Subcutaneous adipose tissue (tissue), 4 donors: ENCODE results near the gene PALD1. TPM values are rescaled to one million over a fixed set of nuclear protein-coding genes. Genes with fewer than 3 reads are reported as not detected.

Experiments used
- total RNA-seq, 4 donors: library from RNA; depleted of rRNA; stranded (reverse); fragments of >200 nt; gene quantifications; one replicate each; pipeline ENCODE4 v1.1.0, GENCODE V29; 2016
- TF ChIP-seq, protein P1 (sequence below): fragments of 450-650 bp; IDR thresholded peaks from one replicate; pipeline ENCODE4 v1.5.1; 2016; ENCODE audit warnings: low read depth, mild to moderate bottlenecking, control low read depth, antibody characterized with exemption, moderate library complexity

PALD1 gene
- total RNA-seq, 4 donors from 2014 or later = 1.0 to 4.5 (median 2.9) TPM

DNA sequence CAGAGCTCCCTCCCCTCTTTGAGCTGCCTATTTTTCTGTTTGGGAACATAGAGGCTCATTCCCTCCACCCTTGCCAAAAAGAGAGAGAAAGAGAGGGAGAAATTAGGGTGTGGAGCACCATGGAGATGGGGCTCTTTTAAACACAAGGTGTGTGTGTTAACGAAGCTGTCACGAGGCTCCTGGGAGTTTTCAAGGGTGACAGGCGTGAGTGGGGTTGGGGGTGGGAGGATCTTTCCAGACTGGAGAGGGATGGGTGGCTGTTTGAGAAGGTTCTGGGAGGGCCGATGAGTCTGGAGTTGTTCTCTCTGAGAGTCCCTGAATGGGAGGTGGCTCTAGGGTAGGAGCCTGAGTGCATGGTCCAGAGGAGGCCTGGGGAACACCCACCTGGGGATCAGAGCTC, 45.0 kb downstream of the PALD1 start:
- TF ChIP-seq, protein P1, sequence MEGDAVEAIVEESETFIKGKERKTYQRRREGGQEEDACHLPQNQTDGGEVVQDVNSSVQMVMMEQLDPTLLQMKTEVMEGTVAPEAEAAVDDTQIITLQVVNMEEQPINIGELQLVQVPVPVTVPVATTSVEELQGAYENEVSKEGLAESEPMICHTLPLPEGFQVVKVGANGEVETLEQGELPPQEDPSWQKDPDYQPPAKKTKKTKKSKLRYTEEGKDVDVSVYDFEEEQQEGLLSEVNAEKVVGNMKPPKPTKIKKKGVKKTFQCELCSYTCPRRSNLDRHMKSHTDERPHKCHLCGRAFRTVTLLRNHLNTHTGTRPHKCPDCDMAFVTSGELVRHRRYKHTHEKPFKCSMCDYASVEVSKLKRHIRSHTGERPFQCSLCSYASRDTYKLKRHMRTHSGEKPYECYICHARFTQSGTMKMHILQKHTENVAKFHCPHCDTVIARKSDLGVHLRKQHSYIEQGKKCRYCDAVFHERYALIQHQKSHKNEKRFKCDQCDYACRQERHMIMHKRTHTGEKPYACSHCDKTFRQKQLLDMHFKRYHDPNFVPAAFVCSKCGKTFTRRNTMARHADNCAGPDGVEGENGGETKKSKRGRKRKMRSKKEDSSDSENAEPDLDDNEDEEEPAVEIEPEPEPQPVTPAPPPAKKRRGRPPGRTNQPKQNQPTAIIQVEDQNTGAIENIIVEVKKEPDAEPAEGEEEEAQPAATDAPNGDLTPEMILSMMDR = no peak

DNA sequence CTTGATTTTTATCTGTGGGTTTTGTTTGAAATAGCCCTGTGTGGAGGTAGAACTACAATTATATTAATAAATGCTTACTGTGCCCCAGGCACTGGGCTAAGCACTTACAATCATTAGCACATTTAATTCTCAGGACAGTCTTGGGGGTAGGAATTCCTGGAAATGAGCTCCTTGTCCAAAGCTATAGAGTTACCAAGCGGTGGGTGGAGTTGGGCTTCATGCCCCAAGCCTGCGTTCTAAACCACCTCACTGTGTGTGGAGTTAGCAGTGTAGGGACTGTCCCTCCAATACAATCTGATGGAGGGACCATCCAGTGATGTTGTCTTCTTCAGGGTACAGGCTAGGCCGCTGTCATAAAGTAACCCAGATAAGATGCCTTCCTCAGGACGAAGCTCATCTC, 49.7 kb downstream of the PALD1 start:
- TF ChIP-seq, protein P1 = no peak

DNA sequence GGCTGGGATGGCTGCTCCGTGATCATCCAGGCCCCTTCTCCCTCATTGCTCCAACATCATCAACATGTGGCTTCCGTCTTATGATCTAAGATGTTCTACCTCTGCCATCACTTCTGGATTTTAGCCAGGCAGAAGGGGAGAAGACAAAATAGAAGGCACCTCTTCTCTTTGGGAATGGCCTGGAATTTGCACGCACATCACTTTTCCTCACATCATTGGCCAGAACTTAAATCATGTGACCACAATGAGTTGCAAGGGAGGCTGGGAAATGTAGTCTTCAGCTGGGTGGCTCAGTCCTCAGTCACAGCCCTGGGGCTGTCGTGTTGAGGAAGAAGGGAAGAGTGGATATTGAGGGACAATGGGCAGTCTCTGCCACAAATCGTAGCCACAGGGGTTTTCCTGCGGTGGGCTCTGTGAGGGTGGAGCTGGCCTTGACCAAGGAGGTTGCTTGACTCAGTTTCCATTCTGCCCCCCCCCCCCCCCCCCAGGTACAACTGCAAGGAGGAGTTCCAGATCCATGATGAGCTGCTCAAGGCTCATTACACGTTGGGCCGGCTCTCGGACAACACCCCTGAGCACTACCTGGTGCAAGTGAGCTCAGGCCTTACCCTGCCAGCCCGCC, 50.3 kb downstream of the PALD1 start:
- TF ChIP-seq, protein P1 = no peak

DNA sequence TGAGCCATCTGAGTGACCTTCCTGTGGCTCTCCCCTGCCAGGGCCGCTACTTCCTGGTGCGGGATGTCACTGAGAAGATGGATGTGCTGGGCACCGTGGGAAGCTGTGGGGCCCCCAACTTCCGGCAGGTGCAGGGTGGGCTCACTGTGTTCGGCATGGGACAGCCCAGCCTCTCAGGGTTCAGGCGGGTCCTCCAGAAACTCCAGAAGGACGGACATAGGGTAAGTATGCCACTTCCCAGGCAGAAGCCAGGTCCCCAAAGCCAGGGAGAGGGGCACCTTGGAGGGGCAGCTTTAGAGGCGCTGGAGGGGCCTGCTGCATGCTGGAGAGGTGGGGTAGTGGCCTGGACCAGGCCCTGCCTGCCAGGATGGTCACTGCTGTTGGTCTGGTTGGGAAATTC, 51.3 kb downstream of the PALD1 start:
- TF ChIP-seq, protein P1 = no peak

DNA sequence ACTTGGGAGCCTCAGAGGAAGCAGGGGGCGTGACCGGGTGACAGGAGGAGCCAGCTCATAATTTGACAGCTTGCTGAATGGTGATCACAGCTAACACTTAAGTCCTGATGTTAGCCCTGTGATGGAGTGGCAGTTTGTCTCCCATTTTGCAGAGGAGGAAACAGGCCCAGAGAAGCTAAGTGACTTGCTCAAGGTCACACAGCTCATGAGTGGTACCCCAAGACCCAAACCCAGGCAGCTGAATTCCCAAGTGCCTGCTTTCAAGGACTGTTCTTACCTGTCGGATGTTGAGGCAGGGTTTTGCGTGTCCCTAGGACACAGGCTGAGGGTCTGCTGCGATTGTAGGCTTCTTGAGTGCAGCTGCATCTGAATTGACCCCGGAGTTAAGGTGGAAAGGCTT, 51.7 kb downstream of the PALD1 start:
- TF ChIP-seq, protein P1 = no peak

DNA sequence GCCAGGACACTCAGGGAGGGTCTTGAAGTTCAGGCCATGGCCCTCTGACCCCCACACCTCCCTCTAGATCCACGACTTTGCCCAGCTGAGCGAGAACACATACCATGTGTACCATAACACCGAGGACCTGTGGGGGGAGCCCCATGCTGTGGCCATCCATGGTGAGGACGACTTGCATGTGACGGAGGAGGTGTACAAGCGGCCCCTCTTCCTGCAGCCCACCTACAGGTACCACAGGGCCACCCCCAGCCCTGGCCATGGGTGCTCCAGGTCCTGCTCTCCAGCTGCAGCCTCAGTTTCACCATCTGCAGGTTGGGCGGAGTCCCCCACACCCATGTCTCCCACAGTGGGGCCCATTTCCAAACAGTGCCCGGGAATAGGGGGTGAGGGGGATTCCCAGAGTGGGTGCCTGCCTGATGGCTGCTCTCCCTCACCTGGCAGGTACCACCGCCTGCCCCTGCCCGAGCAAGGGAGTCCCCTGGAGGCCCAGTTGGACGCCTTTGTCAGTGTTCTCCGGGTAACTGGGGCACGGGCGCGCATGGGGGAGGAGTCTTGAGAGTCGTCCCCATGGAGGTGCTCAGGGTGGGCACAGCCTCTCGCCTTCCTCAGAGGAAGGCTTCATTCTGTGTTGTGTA, 54.1 kb downstream of the PALD1 start:
- TF ChIP-seq, protein P1 = no peak

DNA sequence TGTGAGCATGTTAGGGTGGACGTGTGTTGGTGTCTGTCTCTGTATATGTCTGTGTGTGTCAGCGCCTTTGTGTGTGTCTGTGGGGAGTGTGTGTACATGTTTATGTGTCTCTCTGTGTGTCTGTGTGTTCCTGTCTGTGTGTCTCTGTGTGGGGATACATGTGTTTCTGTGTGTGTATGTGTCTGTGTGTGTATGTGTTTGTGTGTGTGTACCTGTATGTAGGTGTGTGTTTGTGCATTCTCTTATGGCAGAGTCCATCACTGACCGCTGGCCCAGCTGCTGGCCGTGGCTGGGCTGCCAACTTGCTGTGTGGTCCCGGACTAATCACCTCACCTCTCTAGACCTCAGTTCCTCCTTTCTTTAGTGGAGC, 54.6 kb downstream of the PALD1 start:
- TF ChIP-seq, protein P1 = no peak
